AG09309 (cell line): ENCODE measurements around the gene MYNN.

Experiments
- DNase-seq: peaks from one replicate; pipeline ENCODE4 v3.0.0-alpha.2; 2010; ENCODE audit warnings: low read depth
- H3K4me3 ChIP-seq: 2 replicates; pipeline ENCODE4 v1.5.1; 2011; ENCODE audit warnings: mild to moderate bottlenecking, low read depth, low read length, moderate library complexity; ENCODE audit not compliant: control insufficient read depth
- TF ChIP-seq, protein P1 (sequence below): IDR thresholded peaks from 2 replicates; pipeline ENCODE4 v1.5.1; 2011; ENCODE audit warnings: mild to moderate bottlenecking, low read depth, low read length, inconsistent platforms; ENCODE audit not compliant: insufficient read depth, control insufficient read depth; ENCODE audit errors: missing control alignments

MYNN gene

DNA sequence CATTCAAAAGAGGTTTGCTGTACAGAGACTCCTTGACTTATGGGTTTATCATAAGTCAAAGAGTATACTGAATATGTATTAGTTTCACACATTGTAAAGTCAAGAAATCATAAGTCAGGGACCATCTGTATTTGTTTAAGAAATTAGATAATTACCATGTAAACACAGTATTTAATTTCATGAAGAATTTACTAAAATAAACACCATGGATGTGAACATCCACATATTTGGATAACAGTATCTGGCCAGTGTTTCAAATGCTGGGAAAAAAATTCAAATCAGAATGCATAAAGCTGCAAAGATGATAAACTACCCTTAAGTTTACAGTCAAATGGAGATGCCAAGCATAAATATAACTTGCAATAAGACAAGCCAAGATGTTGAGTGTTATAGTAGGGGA, 17.0 kb downstream of the MYNN start:
- TF ChIP-seq, protein P1, sequence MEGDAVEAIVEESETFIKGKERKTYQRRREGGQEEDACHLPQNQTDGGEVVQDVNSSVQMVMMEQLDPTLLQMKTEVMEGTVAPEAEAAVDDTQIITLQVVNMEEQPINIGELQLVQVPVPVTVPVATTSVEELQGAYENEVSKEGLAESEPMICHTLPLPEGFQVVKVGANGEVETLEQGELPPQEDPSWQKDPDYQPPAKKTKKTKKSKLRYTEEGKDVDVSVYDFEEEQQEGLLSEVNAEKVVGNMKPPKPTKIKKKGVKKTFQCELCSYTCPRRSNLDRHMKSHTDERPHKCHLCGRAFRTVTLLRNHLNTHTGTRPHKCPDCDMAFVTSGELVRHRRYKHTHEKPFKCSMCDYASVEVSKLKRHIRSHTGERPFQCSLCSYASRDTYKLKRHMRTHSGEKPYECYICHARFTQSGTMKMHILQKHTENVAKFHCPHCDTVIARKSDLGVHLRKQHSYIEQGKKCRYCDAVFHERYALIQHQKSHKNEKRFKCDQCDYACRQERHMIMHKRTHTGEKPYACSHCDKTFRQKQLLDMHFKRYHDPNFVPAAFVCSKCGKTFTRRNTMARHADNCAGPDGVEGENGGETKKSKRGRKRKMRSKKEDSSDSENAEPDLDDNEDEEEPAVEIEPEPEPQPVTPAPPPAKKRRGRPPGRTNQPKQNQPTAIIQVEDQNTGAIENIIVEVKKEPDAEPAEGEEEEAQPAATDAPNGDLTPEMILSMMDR: no peak
- H3K4me3 ChIP-seq: no peak overlapping the region
- DNase-seq: no peak

DNA sequence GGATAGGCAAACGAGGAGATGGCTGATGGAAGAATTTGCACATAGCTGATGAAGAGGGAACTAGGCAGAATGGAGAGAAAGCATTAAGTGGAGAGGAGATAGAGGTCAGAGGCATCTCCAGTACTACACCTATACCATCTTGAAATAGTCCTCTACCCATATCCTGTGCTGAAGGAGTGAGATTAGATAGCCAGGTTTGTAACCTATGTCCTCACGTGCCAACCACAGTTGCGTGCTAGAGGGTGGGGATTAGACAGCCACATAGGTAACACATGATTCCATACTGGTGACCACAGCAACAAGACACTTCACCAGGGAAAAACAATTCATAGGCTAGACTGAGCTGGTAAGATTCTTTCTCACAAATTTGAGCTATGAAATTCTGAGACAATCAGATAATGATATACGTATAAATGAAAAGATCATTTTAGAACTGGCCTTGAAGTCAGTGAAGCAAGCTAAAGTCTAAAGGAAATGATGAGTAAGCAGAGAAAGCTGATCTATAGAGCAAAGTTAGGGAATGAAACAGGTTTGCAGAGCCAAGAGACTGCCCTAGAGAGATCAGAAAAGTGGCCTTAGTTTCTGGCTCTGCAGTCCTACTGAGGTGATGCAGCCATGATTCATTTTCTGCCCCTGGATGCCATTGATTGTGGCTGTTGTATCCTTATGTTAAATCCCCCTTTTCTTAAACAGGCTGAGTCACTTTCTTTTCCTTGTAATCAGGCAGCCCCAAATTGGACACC, 17.7 kb downstream of the MYNN start:
- TF ChIP-seq, protein P1: no peak

DNA sequence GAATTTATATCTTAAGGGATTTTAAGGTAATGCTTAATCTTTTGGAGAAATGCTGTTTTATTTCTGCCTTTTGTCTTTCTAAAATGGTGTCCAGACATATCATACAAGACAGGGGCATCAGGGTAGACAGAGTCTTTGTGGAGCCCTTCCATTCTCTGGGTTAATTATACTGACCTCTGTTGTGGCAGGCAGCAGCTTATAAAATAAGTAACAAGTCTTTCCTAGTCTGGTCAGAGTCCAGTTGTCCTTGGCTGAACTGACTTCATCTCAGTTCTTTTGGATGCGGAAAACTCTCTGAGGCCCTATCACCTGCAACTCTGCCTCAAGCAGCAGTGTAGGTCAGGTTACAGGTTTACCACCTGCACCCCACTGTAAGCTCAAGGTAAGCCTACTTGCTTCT, 19.2 kb downstream of the MYNN start:
- TF ChIP-seq, protein P1: no peak
- H3K4me3 ChIP-seq: no peak overlapping the region
- DNase-seq: no peak

More for the DNA sequence above, 17.7 kb downstream of the MYNN start:
- H3K4me3 ChIP-seq: no peak overlapping the region
- DNase-seq: no peak

DNA sequence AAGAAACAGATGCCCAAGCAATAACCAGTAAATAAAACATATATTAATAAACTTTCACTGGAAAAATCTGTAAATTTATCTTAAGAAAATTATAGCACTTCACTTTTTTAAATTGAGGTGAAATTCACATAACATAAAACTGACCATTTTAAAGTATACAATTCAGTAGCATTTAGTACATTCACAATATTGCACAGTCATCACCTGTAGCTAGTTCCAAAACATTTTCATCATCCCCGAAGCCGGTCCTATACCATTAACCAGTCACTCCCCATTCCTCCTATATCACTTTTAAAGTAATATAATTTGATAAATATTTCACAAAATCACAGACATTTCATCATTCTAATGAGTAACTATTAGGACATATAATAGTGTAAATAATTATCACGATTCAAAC, 31.5 kb downstream of the MYNN start:
- TF ChIP-seq, protein P1: no peak
- no peak overlapping the region for H3K4me3 ChIP-seq
- DNase-seq: no peak

DNA sequence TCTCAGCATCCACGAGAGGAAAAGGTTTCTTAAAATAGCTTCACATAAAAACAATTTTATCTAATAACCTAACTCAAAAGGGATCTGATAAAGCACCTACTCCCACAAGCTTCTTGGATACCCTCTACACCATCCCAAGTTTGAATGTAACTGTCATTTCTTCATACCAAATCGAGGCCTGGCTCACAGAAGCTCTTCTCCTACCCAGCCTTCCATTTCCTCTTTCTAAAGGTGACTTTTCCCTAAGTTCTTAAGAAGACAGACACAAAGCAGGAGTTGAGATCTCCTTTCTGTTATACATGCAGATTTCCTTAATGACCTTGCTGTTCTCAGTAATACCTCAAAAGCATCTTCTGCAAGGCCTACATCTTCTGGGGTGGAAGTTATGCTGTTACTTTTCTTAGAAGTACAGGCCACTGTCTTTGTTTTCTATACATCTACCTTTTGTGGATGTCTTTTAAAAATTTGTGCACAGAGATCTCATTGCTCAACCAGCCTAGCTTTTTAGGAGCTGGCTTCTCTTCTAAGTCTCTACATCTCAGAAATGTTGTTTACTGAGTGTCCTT, 36.1 kb downstream of the MYNN start:
- TF ChIP-seq, protein P1: no peak
- no peak for DNase-seq
- no peak overlapping the region for H3K4me3 ChIP-seq

DNA sequence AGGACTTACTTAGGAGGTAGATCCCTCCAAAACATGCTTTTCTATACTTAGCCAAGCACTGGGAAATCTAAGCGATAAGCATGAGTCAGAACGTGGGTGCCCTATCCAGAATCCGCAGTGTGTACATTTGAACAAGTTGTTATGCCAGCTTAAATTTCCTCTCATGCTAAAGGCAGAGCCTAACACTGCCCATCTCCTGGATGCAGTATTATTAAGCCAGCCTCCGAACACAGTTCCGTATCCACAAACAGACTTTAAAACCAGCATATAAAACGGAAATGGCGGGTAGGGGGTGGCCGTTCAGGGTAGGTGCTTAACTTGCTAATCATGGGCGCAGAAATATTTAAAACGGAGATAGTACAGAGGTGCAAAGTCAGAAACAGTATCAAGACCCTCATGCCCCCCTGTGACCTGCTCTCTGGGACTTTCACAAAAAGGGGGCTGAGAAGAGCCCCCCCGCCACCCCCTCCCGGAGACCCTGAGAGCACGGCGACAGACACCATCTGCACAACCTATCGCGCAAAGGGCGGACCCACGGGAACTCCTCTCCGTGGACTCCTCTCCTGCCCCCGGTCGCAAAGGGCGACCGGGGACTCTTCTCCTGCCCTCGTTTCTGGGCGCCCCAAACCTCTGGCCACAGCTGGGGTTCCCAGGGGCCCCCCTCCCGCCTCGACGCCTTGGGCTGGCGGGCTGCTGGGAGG, 38.6 kb downstream of the MYNN start:
- TF ChIP-seq, protein P1: no peak
- H3K4me3 ChIP-seq: peak overlapping the region; percentile 48
- peak; percentile 32 for DNase-seq
